GM23338 (cell line): ENCODE data around the gene TBC1D12. TPM values are rescaled to one million over a fixed set of nuclear protein-coding genes. Genes with fewer than 3 reads are reported as not detected.
"Not testable (repeated sequence)": the region's sequence is repeated elsewhere in the genome, so short reads cannot be mapped to it uniquely, and the experiment has no call there.

Source experiments
- ATAC-seq: fragments of 200-7000 bp; cut with Tn5 transposase; 3 replicates; pipeline ENCODE4 v1.9.1; 2020
- DNase-seq: peaks from one replicate; pipeline ENCODE4 v3.0.0-alpha.2; 2015; ENCODE audit warnings: low spot score
- H2AFZ ChIP-seq: fragments of 200-600 bp; sonication (generic); 2 replicates; pipeline ENCODE4 v1.8.0; 2016; ENCODE audit warnings: antibody characterized with exemption, mild to moderate bottlenecking, moderate library complexity
- H3F3A ChIP-seq: fragments of 200-600 bp; sonication (generic); replicated peaks from 2 replicates; pipeline ENCODE4 v1.8.0; 2017; ENCODE audit warnings: antibody characterized with exemption, mixed run types, low read depth
- H3K27ac ChIP-seq: fragments of 200-600 bp; sonication (generic); 2 replicates; pipeline ENCODE4 v1.6.1; 2016; ENCODE audit warnings: low read depth
- H3K27me3 ChIP-seq: fragments of 200-600 bp; sonication (generic); 2 replicates; pipeline ENCODE4 v1.8.0; 2016; ENCODE audit warnings: mild to moderate bottlenecking, mixed run types, moderate library complexity; ENCODE audit not compliant: insufficient read depth
- H3K36me3 ChIP-seq: fragments of 200-600 bp; sonication (generic); 2 replicates; pipeline ENCODE4 v1.8.0; 2016; ENCODE audit warnings: mild to moderate bottlenecking; ENCODE audit not compliant: insufficient read depth
- H3K4me1 ChIP-seq: fragments of 200-600 bp; sonication (generic); 2 replicates; pipeline ENCODE4 v1.8.0; 2016; ENCODE audit warnings: mild to moderate bottlenecking, moderate library complexity; ENCODE audit not compliant: insufficient read depth
- H3K4me2 ChIP-seq: fragments of 200-600 bp; sonication (generic); 2 replicates; pipeline ENCODE4 v1.7.1; 2017; ENCODE audit warnings: mixed run types
- H3K4me3 ChIP-seq: fragments of 200-600 bp; sonication (generic); 2 replicates; pipeline ENCODE4 v1.6.1; 2016; ENCODE audit warnings: mixed run types
- H3K79me2 ChIP-seq: fragments of 200-600 bp; sonication (generic); replicated peaks from 2 replicates; pipeline ENCODE4 v1.8.0; 2017; ENCODE audit warnings: mild to moderate bottlenecking; ENCODE audit not compliant: insufficient read depth
- H3K9me2 ChIP-seq: fragments of 200-600 bp; sonication (generic); 2 replicates; pipeline ENCODE4 v1.8.0; 2017; ENCODE audit not compliant: insufficient read depth
- H4K20me1 ChIP-seq: fragments of 200-600 bp; sonication (generic); replicated peaks from 2 replicates; pipeline ENCODE4 v1.8.0; 2017; ENCODE audit warnings: mild to moderate bottlenecking; ENCODE audit not compliant: insufficient read depth
- H3K27ac Mint-ChIP-seq: 2 replicates; pipeline ENCODE4 v1.8.0; 2020; ENCODE audit warnings: inconsistent platforms, mild to moderate bottlenecking, moderate library complexity, mixed read lengths
- H3K27me3 Mint-ChIP-seq: 3 replicates; pipeline ENCODE4 v1.8.0; 2022; ENCODE audit warnings: low read depth, mild to moderate bottlenecking, moderate library complexity, mixed read lengths, inconsistent platforms; ENCODE audit not compliant: insufficient read depth, poor library complexity
- H3K36me3 Mint-ChIP-seq: 3 replicates; pipeline ENCODE4 v1.8.0; 2021; ENCODE audit warnings: low read depth, mild to moderate bottlenecking, inconsistent platforms, moderate library complexity, mixed read lengths
- H3K4me1 Mint-ChIP-seq: 3 replicates; pipeline ENCODE4 v1.8.0; 2020; ENCODE audit warnings: mild to moderate bottlenecking, inconsistent platforms, mixed read lengths
- H3K4me3 Mint-ChIP-seq: 3 replicates; pipeline ENCODE4 v1.8.0; 2021; ENCODE audit warnings: moderate library complexity, mild to moderate bottlenecking, inconsistent platforms, mixed read lengths
- H3K9me3 Mint-ChIP-seq: 3 replicates; pipeline ENCODE4 v1.8.0; 2020; ENCODE audit warnings: moderate library complexity, mild to moderate bottlenecking, inconsistent platforms, mixed read lengths
- CREB1 ChIP-seq: fragments of 250-450 bp; sonication (Bioruptor Pico); IDR thresholded peaks from 2 replicates; pipeline ENCODE4 v1.5.0; 2020; ENCODE audit warnings: low read depth, mild to moderate bottlenecking, moderate library complexity
- CTCF ChIP-seq, 2 experiments: fragments of 200-600 bp in 1 of 2; sonication (generic) in 1 of 2; conservative IDR thresholded peaks; 2 replicates each; pipeline versions ENCODE4 v1.5.1 to v1.6.1; 2016 to 2017; ENCODE audit warnings: antibody characterized with exemption in 2 of 2, low read depth in 2 of 2, mild to moderate bottlenecking in 2 of 2, moderate library complexity in 1 of 2
- ETS1 ChIP-seq: IDR thresholded peaks from 2 replicates; pipeline ENCODE4 v1.6.1; 2016; ENCODE audit warnings: antibody characterized with exemption
- EZH2phosphoT487 ChIP-seq: fragments of 200-600 bp; sonication (generic); IDR thresholded peaks from one replicate; pipeline ENCODE4 v1.8.1; 2018; ENCODE audit warnings: antibody characterized with exemption; ENCODE audit not compliant: unreplicated experiment
- JUNB ChIP-seq: IDR thresholded peaks from one replicate; pipeline ENCODE4 v1.6.1; 2016; ENCODE audit warnings: antibody characterized with exemption; ENCODE audit not compliant: unreplicated experiment
- NANOG ChIP-seq: IDR thresholded peaks from 2 replicates; pipeline ENCODE4 v1.6.1; 2016; ENCODE audit warnings: antibody characterized with exemption, borderline replicate concordance
- POLR2AphosphoS5 ChIP-seq: IDR thresholded peaks from 2 replicates; pipeline ENCODE4 v1.6.1; 2016; ENCODE audit warnings: antibody characterized with exemption, low read depth
- REST ChIP-seq: IDR thresholded peaks from one replicate; pipeline ENCODE4 v1.6.1; 2018; ENCODE audit warnings: antibody characterized with exemption; ENCODE audit not compliant: unreplicated experiment
- ZNF114 ChIP-seq: fragments of 250-450 bp; sonication (Bioruptor Pico); IDR thresholded peaks from 2 replicates; pipeline ENCODE4 v1.5.0; 2020; ENCODE audit warnings: mild to moderate bottlenecking, moderate library complexity
- polyA plus RNA-seq: library from polyadenylated mRNA; unstranded; fragments of >200 nt; fragmentation: Nextera tagmentation; extraction: Ambion mirVana; gene quantifications from 2 replicates; pipeline ENCODE4 v1.2.1, GENCODE V29; 2016
- total RNA-seq: library from RNA; depleted of rRNA; stranded (reverse); fragments of >200 nt; shearing (Covaris generic); gene quantifications from 2 replicates; pipeline ENCODE4 v1.2.3, GENCODE V29; 2014

The TBC1D12 gene
- total and polyA plus RNA-seq, 2 experiments from 2014 or later = 2.3 to 3.6 TPM

DNA sequence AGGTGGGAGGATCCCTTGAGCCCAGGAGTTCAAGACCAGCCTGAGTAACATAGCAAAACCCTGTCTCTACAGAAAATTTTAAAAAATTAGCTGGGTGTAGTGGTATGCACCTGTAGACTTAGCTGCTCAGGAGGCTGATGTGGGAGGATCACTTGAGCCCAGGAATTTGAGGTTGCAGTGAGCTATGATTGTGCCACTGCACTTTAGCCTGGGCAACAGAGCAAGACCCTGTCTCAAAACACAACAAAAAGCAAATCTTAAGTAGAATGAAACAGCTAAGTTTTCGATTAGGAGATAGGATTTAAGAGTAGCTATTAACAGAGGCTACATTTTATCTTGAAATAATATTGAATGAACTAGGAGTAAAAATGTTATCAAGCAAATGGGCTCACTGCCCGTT, 139.9 kb downstream of the TBC1D12 start:
- not testable (repeated sequence) for H3K27ac ChIP-seq, H3K4me2 ChIP-seq, DNase-seq, H3K27ac Mint-ChIP-seq, H3K4me3 ChIP-seq, H3K36me3 ChIP-seq, H3K27me3 ChIP-seq, H3F3A ChIP-seq, H3K4me3 Mint-ChIP-seq, H2AFZ ChIP-seq, H3K9me2 ChIP-seq, ATAC-seq, H4K20me1 ChIP-seq, H3K9me3 Mint-ChIP-seq
- Mint-ChIP-seq H3K4me1 (peaks cover 20% of the 10 kb centered on the region), H3K36me3 (peaks cover 17% of the 10 kb centered on the region), H3K27me3 (peaks cover 15% of the 10 kb centered on the region)
- Histone ChIP-seq H3K4me1 (peaks cover 25% of the 10 kb centered on the region), H3K79me2 (peaks cover 20% of the 10 kb centered on the region)

- Histone ChIP-seq H3K27me3 (no peaks in the 10 kb centered on the region), H4K20me1 (peaks cover 2% of the 10 kb centered on the region; the same call in 1 of the 2 replicates), H3K4me3 (peak within 1 kb of the TSS; percentile 97), H3F3A (no peaks in the 10 kb centered on the region; the same call in 1 of the 2 replicates), H3K79me2 (peaks cover 52% of the 10 kb centered on the region), H3K27ac (peak within 1 kb of the TSS; percentile 99), H3K4me1 (peaks cover 35% of the 10 kb centered on the region), H3K9me2 (no peaks in the 10 kb centered on the region), H3K4me2 (peak within 1 kb of the TSS; percentile 92), H2AFZ (peak within 1 kb of the TSS; percentile 0), H3K36me3 (peaks cover 12% of the 10 kb centered on the region; the same call in 1 of the 2 replicates)
- Mint-ChIP-seq H3K4me3 (peak within 1 kb of the TSS; percentile 100), H3K9me3 (peaks cover 3% of the 10 kb centered on the region; the same call in 1 of the 3 replicates), H3K4me1 (peaks cover 23% of the 10 kb centered on the region), H3K27ac (peak within 1 kb of the TSS; percentile 100), H3K36me3 (peaks cover 42% of the 10 kb centered on the region), H3K27me3 (peaks cover 15% of the 10 kb centered on the region)
- ATAC-seq (peak; percentile 89), DNase-seq (peak; percentile 96)
- TF ChIP-seq CREB1 (CRISPR knock-in tag) (no peak), JUNB (no peak), EZH2phosphoT487 (no peak), POLR2AphosphoS5 (peak; percentile 92)
Measured at GRCh38 chr10:94545391-94546048, 143.2 kb downstream of the TBC1D12 start, which contains the start of gene HELLS. Gene HELLS (plus strand): TSS chr10:94545788. CDS start chr10:94545922, 134 bp downstream.

GRCh38 chr10:94546049-94546900, 143.9 kb downstream of the TBC1D12 start:
- Histone ChIP-seq H3K27me3 (no peaks in the 10 kb centered on the region), H3K9me2 (no peaks in the 10 kb centered on the region), H3K4me3 (peak overlapping the region; percentile 97), H2AFZ (no peak overlapping the region; the same call in 1 of the 2 replicates), H3K4me1 (peaks cover 37% of the 10 kb centered on the region), H3K27ac (peak overlapping the region; percentile 95), H3K36me3 (peaks cover 18% of the 10 kb centered on the region; the same call in 1 of the 2 replicates), H3F3A (no peaks in the 10 kb centered on the region; the same call in 1 of the 2 replicates), H3K79me2 (peaks cover 60% of the 10 kb centered on the region), H4K20me1 (peaks cover 9% of the 10 kb centered on the region; the same call in 1 of the 2 replicates), H3K4me2 (peak overlapping the region; percentile 92)
- ATAC-seq = no peak
- H3K4me1 Mint-ChIP-seq = peaks cover 25% of the 10 kb centered on the region
- peak overlapping the region; percentile 100 for H3K27ac Mint-ChIP-seq
- H3K27me3 Mint-ChIP-seq = peaks cover 15% of the 10 kb centered on the region
- H3K36me3 Mint-ChIP-seq = peaks cover 49% of the 10 kb centered on the region
- no peak for DNase-seq
- H3K9me3 Mint-ChIP-seq = peaks cover 3% of the 10 kb centered on the region; the same call in 1 of the 3 replicates
- H3K4me3 Mint-ChIP-seq = peak overlapping the region; percentile 100
- TF ChIP-seq EZH2phosphoT487 = no peak
- TF ChIP-seq JUNB = no peak
- TF ChIP-seq ZNF114 (CRISPR knock-in tag) = no peak
- no peak for TF ChIP-seq CTCF (conservative IDR thresholded peaks at IDR 0.05; ENCODE audit: low read depth in 2 of 2)
- no peak for TF ChIP-seq NANOG
- no peak for TF ChIP-seq CREB1 (CRISPR knock-in tag)
- no peak for TF ChIP-seq REST
- no peak for TF ChIP-seq ETS1
